GM12878 (cell line): ENCODE measurements around the gene NMUR2. TPM values are rescaled to one million over a fixed set of nuclear protein-coding genes. Genes with fewer than 3 reads are reported as not detected.

Experiments used
- ATAC-seq: fragments of 200-7000 bp; cut with Tn5 transposase; 3 replicates; pipeline ENCODE4 v1.9.1; 2020; ENCODE audit warnings: mild to moderate bottlenecking, moderate library complexity
- BruUV-seq: library from RNA; stranded (reverse); fragments of 400-500 nt; replicated peaks from 2 replicates; lab custom pipeline; 2021; lab: Mats Ljungman, UMichigan
- CTCF ChIA-PET: fragments of 300-600 bp; sonication (Branson Sonifier 250); formaldehyde crosslinking; extraction: SDS; loops from one replicate; lab custom pipeline; 2021; ENCODE audit warnings: inconsistent platforms; lab: Yijun Ruan, JAX
- POLR2A ChIA-PET: fragments of 350-600 bp; formaldehyde crosslinking; extraction: SDS; loops from one replicate; lab custom pipeline; 2021; ENCODE audit warnings: inconsistent platforms; lab: Charles Lee
- RAD21 ChIA-PET: fragments of 300-600 bp; sonication (Branson Sonifier 250); formaldehyde crosslinking; loops from one replicate; lab custom pipeline; 2023; ENCODE audit warnings: antibody characterized with exemption; ENCODE audit not compliant: unreplicated experiment; lab: Charles Lee
- SMC1A ChIA-PET: fragments of 300-600 bp; sonication (Branson Sonifier 250); formaldehyde crosslinking; loops from one replicate; lab custom pipeline; 2023; ENCODE audit not compliant: unreplicated experiment, uncharacterized antibody; lab: Charles Lee
- DNase-seq: peaks from one replicate; pipeline ENCODE4 v3.0.0-alpha.2; 2011; ENCODE audit warnings: low read depth, low spot score
- FAIRE-seq: peaks from 3 replicates; lab custom pipeline; 2011; peaks lifted over from hg19 to GRCh38; lab: Jason Lieb, UNC
- H2AFZ ChIP-seq: 2 replicates; pipeline ENCODE4 v1.6.0; 2011; ENCODE audit warnings: low read depth, low read length, control low read depth; ENCODE audit not compliant: control insufficient read depth
- H3K27ac ChIP-seq: 2 replicates; pipeline ENCODE4 v1.5.1; 2011; ENCODE audit warnings: control low read depth; ENCODE audit not compliant: control insufficient read depth, insufficient read depth
- H3K27me3 ChIP-seq, 2 experiments: replicated peaks in 1 of 2; 2 replicates each; pipeline versions ENCODE4 v1.6.0 to v1.6.1; 2011; ENCODE audit warnings: low read length in 1 of 2; ENCODE audit not compliant: control insufficient read depth in 2 of 2, insufficient read depth in 2 of 2
- H3K36me3 ChIP-seq, 2 experiments: 2 replicates each; pipeline ENCODE4 v1.5.1; 2011; ENCODE audit warnings: low read length in 1 of 2; ENCODE audit not compliant: control insufficient read depth in 2 of 2, insufficient read depth in 2 of 2
- H3K4me1 ChIP-seq: 2 replicates; pipeline ENCODE4 v1.6.1; 2011; ENCODE audit warnings: mild to moderate bottlenecking, low read length, moderate library complexity, mixed read lengths; ENCODE audit not compliant: control insufficient read depth, insufficient read depth
- H3K4me2 ChIP-seq: 2 replicates; pipeline ENCODE4 v1.6.0; 2011; ENCODE audit warnings: control low read depth; ENCODE audit not compliant: control insufficient read depth, insufficient read depth
- H3K4me3 ChIP-seq: fragments of 200-600 bp; sonication (generic); 2 replicates; pipeline ENCODE4 v1.5.1; 2016
- H3K79me2 ChIP-seq: 2 replicates; pipeline ENCODE4 v1.6.0; 2011; ENCODE audit warnings: low read length; ENCODE audit not compliant: control insufficient read depth, insufficient read depth
- H3K9ac ChIP-seq: 2 replicates; pipeline ENCODE4 v1.8.0; 2011; ENCODE audit warnings: low read length, control low read depth, mixed read lengths; ENCODE audit not compliant: control insufficient read depth, insufficient read depth
- H3K9me3 ChIP-seq: replicated peaks from 3 replicates; pipeline ENCODE4 v1.5.1; 2011; ENCODE audit warnings: mild to moderate bottlenecking, low read length; ENCODE audit not compliant: control insufficient read depth, insufficient read depth
- H4K20me1 ChIP-seq: 2 replicates; pipeline ENCODE4 v1.6.0; 2011; ENCODE audit not compliant: control insufficient read depth, insufficient read depth
- KAT2A ChIP-seq: conservative IDR thresholded peaks from 2 replicates; pipeline ENCODE4 v1.6.1; 2011; ENCODE audit warnings: low read depth, low read length; ENCODE audit not compliant: control insufficient read depth
- KLF5 ChIP-seq: fragments of 450-650 bp; IDR thresholded peaks from 2 replicates; pipeline ENCODE4 v1.6.1; 2014; ENCODE audit warnings: mild to moderate bottlenecking; ENCODE audit not compliant: partially characterized antibody
- MXI1 ChIP-seq: fragments of 150-350 bp; IDR thresholded peaks from 2 replicates; pipeline ENCODE4 v1.6.1; 2011; ENCODE audit warnings: low read depth, mild to moderate bottlenecking, inconsistent platforms, low read length, improper control_type of control experiment
- NR2C1 ChIP-seq: fragments of 450-650 bp; IDR thresholded peaks from 2 replicates; pipeline ENCODE4 v1.6.1; 2017; ENCODE audit warnings: antibody characterized with exemption, mild to moderate bottlenecking, moderate library complexity
- RUNX3 ChIP-seq: IDR thresholded peaks from 2 replicates; pipeline ENCODE4 v1.6.1; 2012; ENCODE audit warnings: low read length, inconsistent platforms
- SMAD1 ChIP-seq: fragments of 450-650 bp; IDR thresholded peaks from 2 replicates; pipeline ENCODE4 v1.6.1; 2018; ENCODE audit warnings: mild to moderate bottlenecking, low read depth; ENCODE audit not compliant: partially characterized antibody
- SMAD5 ChIP-seq: IDR thresholded peaks from 2 replicates; pipeline ENCODE4 v1.6.1; 2016; ENCODE audit warnings: antibody characterized with exemption, low read depth
- SP1 ChIP-seq: IDR thresholded peaks from one replicate; pipeline ENCODE4 v1.6.1; 2011; ENCODE audit warnings: low read depth, low read length
- WGBS: methylation state at CpG from one replicate; pipeline ENCODE4 v1.1.6; 2016; ENCODE audit warnings: low lambda C conversion rate; ENCODE audit not compliant: insufficient replicate concordance, insufficient coverage; ENCODE audit errors: missing lambda C conversion rate; 5-methylcytosine and 5-hydroxymethylcytosine counted together
- in situ Hi-C: fragments of 300-500 bp; cut with MboI; formaldehyde crosslinking; loops from 9 replicates; pipeline ENCODE4 v1.14.3; 2018; ENCODE audit warnings: mixed read lengths
- intact Hi-C: fragments of 100-400 bp; cut with micrococcal nuclease; formaldehyde crosslinking; loops from one replicate; pipeline ENCODE4 v1.14.2; 2022; ENCODE audit not compliant: unreplicated experiment
- polyA plus RNA-seq, 11 experiments: library from polyadenylated mRNA; depleted of rRNA in 4 of 11; unstranded in 6 of 11; stranded (reverse) in 5 of 11; fragments of >200 nt; fragmentation: Nextera tagmentation in 4 of 11; fragmentation: Illumina TruSeq in 1 of 11; extraction: Ambion mirVana in 4 of 11; extraction: Trizol in 1 of 11; gene quantifications; 1 replicate in 1 of 11; 2 replicates in 10 of 11; pipeline versions ENCODE4 v1.2.1 to v1.2.3, GENCODE V29; 2011 to 2016; ENCODE audit warnings: inconsistent platforms in 2 of 11, missing spikeins in 2 of 11, low read depth in 1 of 11
- total RNA-seq, 4 experiments: library from RNA; depleted of rRNA in 3 of 4; stranded (reverse); fragments of >200 nt in 3 of 4; fragmentation: Illumina TruSeq in 1 of 4; extraction: Trizol in 1 of 4; gene quantifications; 2 replicates each; pipeline versions ENCODE4 v1.2.1 to v1.2.3, GENCODE V29; 2013 to 2021

NMUR2 gene
- total and polyA plus RNA-seq, 10 of the 15 experiments (the other 5 are each of a cell fraction or from before 2014, with no cell fraction given) = 0.06 to 0.11 (median 0.06) TPM; not detected in 7

DNA sequence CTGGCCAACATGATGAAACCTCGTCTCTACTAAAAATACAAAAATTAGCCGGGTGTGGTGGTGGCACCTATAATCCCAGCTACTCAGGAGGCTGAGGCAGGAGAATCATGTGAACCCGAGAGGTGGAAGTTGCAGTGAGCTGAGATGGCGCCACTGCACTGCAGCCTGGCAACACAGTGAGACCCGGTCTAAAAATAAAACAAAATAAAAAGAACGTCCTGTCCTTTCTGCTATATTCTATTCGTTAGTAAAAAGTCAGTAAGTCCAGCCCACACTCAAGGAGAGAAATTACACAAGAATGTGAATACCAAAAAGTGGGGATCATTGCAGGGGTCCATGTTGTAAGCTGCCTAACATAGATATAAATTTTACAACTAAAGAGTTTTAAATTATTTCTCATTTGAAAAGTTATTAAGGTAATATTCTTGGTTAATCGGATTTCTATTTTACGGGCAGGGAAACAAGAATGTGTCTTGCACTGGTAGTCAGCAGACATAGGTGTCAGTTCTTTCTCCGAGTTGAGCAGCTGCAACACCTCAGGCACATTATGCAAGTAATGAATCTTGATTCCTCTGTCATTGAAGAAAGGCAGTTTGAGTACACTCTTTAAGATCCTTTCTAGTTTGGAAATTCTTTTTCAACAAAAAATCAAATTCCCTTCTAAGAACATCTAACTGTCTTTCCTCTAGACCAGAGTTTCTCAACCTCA, 24.5 kb downstream of the NMUR2 start (continued):
- no peak for TF ChIP-seq MXI1
- TF ChIP-seq SMAD5 = no peak
- TF ChIP-seq KAT2A = no peak
- TF ChIP-seq RUNX3 = no peak

DNA sequence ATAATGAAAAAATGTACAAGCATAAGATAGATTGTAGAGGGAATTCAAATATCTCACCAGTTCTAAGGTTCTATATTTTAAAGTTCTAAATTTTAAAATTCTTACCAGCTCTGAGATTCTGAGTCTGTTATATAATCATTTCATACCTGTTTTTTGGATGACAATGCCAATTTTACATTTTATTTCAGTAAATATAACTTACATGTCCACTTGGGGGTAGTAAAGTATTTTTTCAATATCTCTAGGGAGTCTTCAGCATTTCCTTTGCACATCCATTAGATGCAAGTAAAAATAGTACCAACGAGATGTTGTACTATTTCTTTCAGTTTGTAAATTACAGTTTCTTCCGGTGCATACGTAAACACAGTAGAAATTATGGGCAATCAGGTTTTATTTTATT, 25.7 kb downstream of the NMUR2 start:
- no TSS peak for BruUV-seq
- no peaks in the 10 kb centered on the region for H3K27me3 ChIP-seq
- CTCF ChIA-PET = interaction anchor here (0.6 to 1.2 kb wide), 2 partner anchors 82 to 125 kb away, joined by 3 read pairs; no protein-coding TSS in a partner anchor
- POLR2A ChIA-PET = no interaction called here
- H3K9ac ChIP-seq = no peak overlapping the region
- ATAC-seq (no peak), DNase-seq (no peak), FAIRE-seq (no peak)
- RAD21 ChIA-PET = no interaction called here
- in situ Hi-C loops = no loop called here
- no peaks in the 10 kb centered on the region for H3K9me3 ChIP-seq
- TF ChIP-seq NR2C1 (no peak), KLF5 (no peak), SP1 (no peak), SMAD1 (no peak)
- intact Hi-C loops = loop anchor here (5.0 kb wide), 1 partner anchor 128 kb away; no protein-coding TSS in a partner anchor
- 13% methylated on average over 3 of the region's 3 CpGs for WGBS
- H3K4me1 ChIP-seq = no peaks in the 10 kb centered on the region
- H3K36me3 ChIP-seq = no peaks in the 10 kb centered on the region
- H4K20me1 ChIP-seq = no peaks in the 10 kb centered on the region
- H3K4me3 ChIP-seq = no peak overlapping the region
- no peak overlapping the region for H2AFZ ChIP-seq
- SMC1A ChIA-PET = interaction anchor here (1.3 kb wide), 1 partner anchor 10 kb away, joined by 3 read pairs; no protein-coding TSS in a partner anchor
- no peak overlapping the region for H3K27ac ChIP-seq
- H3K4me2 ChIP-seq = no peak overlapping the region
- no peaks in the 10 kb centered on the region for H3K79me2 ChIP-seq
